Activated T-helper 1 cell treated with anti-CD3 and anti-CD28 coated beads, Interleukin-2, amount 50 U/mL, for 16 hours (primary cell): Measurements from ENCODE around the gene TP53INP2.
"Not testable (repeated sequence)": the region's sequence is repeated elsewhere in the genome, so short reads cannot be mapped to it uniquely, and the experiment has no call there.

Source experiments
- DNase-seq, 2 donors: peaks; one replicate each; pipeline ENCODE4 v3.0.0-alpha.2; 2020; ENCODE audit warnings: low read depth in 1 of 2, low spot score in 1 of 2

TP53INP2 gene

DNA sequence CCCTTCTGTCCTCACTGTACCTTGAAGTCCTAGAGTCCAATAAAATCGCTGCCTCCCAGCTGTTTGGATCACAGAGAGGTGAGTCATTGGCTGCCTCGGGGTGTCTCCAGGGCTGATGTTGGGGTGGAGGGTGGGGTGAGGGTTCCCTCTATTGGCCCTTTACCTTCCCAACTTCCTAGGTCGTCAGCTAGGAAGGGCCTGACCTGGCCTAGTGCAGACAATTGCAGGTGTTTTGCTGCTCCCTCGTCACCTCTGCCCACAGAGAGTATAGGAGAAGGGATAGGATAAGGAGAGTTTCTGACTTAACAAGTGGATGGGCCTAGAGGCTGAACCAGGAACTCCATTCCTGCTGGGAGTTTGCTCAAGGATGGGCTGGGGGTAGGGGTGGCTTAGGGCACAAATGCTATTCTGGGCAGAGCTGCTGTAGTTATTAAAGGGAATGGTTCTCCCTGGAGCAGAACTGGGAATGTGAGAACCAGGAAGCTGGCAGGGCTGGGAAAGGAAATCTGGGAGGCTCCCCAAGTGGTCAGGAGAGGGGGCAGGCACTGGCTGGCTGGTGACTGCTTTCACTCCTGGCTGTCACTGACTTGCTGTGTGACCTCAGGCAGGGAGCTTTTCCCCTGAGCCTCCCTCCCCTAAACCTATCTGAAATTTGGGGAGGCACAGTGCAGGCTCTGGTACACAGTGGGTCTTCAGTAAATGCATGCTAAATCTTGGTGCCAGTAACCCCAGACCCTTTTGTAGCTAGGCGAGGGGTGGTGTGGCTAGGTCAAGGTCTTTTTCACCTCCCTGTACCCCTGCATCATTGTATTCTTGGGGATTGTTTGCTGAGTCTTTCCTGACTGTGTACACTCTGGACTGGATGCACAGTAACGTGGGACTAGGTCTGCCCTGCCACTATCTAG lies 1.5 kb downstream of the TP53INP2 start:
- DNase-seq, result no peak

DNA sequence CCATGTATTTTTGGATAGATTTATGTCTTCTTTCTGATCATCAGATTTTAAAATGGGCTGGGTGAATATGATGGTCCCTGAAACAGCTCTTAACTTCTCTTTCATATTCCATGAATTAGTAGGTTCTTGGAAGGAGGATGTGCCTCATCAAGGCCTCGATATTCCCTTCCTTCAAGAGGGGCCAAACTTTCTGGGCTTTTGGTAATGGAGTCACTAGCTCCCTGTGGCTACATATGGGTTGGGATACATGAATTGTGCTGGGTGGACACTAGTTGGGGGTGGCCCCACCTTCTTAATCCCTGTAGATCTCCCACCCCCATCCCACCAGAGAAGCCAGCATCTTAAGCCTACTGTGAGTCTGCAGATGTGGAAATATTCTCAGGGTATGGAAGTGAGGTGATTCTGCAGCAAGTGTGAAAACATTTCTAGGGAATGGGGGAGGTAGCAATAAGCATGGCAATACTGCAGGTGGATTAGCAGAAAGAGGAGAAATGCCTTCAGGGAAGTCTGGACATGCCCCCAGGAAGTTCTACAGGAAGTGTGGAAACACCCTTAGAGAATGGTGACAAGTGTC lies 2.2 kb downstream of the TP53INP2 start:
- no peak for DNase-seq

DNA sequence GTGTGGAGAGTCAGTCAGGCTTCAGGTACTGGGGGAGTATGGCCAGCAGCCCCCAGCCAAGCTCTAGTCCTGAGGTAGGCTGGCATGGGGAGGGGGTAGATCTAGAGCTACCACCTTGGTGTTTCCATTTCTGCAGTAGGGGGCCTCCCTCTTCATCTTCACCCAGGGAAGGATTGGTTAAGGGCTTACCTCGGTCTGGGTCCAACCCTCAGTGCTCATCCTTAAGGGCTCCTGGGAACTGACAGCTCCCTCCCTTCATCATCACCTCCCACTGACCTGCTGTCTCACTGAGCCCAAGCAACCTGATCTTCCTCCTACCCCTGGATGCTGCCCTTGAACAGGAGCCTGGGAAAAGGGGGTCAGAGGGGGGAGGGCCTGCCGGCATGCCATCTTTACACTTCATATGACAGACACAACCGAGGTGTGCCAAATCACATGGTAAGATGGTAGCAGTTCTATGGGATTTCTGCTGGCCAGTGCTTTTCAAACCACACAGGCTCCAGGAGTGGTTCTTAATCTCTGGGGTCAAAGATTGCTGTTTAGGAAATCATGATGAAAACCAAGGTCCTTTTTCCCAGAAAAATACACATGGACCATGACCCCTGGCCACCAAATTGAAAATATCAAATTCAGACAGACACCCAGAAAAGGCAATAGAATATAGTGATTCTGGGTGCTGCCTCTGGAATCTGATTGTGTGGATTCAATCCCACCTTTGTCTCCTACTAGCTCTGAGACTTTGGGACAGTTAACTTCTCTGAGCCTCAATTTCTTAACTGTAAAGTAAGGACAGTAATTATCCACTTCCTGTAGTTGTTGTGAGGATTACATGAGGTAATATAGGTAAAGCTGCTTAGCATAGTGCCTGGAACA lies 3.0 kb downstream of the TP53INP2 start:
- no peak for DNase-seq

DNA sequence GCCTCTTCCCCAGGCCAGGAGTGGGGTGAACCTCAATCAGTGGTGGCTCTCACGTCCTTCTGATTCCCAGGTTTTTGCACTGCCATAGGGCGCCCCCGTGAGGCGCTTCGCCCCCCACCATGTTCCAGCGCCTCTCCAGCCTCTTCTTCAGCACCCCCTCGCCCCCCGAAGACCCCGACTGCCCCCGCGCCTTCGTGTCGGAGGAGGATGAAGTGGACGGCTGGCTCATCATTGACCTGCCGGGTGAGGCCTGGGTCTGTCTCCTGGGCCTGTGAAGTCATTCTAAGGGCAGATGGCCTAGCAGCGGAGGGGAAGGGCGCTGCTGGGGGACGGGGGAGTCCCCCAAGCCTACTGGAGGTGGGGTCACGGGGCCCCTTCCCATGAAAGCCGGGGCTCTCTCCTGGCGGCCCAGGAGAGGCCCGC lies 4.5 kb downstream of the TP53INP2 start:
- peak; percentile 21 to 31 for DNase-seq

DNA sequence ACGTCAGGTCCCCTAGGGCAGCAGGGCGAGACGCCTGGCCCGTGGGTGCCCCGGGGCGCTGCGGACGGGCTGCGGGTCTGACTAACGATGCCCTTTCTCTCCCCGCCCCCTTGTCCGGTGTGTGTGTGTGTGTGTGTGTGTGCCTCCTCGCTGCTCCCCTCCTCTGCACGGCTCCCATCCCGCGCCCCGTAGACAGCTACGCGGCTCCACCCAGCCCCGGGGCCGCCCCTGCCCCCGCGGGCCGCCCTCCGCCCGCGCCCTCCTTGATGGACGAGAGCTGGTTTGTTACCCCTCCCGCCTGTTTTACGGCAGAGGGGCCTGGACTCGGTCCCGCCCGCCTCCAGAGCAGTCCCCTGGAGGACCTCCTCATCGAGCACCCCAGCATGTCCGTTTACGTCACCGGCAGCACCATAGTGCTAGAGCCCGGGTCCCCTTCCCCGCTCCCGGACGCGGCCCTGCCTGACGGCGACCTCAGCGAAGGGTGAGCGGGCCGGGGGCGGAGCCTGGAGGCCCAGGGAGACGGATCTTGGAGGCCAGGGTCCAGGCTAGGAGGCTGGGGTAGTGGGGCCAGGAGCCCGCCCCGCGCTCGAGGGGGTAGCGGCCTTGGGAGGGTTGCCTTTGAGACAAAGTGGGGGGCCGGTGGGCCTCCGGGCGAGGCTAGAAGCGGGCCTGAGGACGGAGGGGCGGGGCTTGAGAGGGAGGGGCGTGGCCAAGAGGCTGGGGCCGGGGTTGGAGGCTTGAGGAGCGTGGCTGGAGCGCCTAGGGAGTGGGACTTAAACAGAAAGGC lies 5.1 kb downstream of the TP53INP2 start:
- DNase-seq, result peak; percentile 59 to 61

DNA sequence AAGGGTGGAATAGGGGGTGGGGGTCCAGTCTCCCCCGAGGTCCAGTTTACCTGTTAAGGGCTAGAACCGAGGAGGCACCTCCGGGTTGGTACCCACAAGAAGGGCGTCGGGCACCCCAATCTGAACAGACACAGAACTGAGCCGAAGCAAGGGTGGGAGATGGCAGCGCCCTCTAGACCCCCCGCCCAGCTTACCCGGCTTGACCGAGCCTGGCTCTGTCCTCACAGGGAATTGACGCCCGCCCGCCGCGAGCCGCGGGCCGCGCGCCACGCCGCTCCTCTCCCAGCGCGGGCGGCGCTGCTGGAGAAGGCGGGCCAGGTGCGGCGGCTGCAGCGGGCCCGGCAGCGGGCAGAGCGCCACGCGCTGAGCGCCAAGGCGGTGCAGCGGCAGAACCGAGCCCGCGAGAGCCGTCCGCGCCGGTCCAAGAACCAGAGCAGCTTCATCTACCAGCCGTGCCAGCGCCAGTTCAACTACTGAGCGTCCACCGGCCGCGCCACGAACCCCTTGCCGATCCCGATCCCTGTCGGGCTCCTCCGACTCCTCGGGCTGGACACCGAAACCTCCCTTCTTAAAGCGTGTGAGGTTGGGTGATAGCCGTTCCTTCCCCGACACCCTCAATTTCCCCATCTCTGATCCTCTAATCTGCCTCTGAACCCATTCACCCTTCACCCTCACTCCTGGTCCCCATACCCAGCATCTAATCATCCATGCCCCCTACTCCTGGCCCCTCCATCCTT lies 5.9 kb downstream of the TP53INP2 start:
- peak in 1 of 2 donors; percentile 37 for DNase-seq

DNA sequence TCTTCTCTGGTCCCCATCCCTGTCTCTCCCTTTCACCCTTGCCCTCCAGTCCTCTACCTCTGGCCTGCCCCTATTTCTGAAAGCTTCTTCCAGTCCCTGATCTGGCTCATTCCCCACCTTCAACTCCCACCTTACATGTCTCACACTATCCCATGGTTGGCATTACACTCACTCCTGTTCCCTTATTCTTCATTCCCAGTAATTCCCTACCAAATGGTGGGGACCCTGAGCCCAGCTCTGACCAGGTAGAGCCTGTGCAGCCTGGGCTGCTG lies 6.4 kb downstream of the TP53INP2 start:
- no peak for DNase-seq

DNA sequence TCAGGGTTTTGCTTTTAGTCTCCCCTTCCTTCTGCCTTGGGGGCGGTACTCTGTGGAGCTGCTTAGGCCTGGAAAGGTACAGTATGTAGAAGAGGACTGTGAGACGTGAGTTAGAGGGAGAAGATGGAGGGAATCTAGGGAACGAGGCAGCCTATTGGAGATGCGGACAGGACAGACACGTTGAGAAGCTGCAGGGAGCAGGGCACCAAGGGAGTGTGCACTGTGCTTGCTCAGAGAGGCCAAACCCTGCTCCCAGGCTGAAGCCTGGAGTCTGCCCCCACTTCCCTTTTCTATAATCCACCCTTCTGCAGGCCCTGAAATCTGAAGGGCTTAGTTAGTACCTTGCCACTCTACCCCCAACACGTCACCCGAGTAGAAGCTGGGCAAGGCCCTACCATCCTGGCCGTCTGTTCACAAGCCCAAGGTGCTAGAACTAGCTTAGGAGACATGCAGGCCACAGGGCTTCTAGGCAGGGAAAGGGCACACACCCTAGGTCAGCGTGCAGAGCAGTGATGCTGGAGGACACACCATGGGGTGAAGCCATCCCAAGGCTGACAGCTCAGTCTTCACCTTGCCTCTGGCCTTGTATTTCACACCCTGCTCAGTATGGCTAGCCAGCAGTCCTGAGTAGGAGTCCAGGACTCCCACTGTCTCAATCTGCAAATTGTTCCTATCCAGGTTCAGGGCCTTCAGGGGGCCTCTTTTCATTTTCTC lies 6.9 kb downstream of the TP53INP2 start:
- no peak for DNase-seq

DNA sequence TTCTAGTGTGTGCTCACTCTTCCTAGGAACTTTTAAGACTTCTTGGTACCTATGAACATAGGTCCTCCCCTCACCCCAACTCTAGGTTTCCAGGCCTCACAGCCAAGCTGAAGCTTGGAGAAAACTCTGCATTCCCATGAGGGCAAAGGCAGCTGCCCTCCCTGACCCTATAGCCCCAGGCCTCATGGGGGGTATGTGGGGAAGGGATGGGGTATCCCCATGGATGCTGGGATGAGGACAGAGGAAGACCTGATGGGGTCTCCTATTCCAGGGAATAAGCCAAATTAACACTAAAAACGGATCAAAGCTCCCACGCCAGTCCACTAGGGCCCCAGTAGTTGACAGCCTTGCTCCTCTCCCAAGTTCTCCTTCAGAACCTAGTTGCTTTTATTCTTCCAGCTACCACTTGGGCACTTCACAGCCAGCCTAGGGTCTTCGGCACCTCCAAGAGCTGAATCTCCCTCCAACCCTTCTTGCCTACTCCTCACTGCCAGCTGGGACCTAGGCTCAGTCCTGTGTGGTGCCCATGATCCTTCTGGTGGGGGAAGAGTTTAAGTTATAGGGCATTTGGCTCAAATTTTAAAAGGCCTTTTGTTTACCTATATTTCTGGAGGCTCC lies 7.8 kb downstream of the TP53INP2 start:
- no peak for DNase-seq

DNA sequence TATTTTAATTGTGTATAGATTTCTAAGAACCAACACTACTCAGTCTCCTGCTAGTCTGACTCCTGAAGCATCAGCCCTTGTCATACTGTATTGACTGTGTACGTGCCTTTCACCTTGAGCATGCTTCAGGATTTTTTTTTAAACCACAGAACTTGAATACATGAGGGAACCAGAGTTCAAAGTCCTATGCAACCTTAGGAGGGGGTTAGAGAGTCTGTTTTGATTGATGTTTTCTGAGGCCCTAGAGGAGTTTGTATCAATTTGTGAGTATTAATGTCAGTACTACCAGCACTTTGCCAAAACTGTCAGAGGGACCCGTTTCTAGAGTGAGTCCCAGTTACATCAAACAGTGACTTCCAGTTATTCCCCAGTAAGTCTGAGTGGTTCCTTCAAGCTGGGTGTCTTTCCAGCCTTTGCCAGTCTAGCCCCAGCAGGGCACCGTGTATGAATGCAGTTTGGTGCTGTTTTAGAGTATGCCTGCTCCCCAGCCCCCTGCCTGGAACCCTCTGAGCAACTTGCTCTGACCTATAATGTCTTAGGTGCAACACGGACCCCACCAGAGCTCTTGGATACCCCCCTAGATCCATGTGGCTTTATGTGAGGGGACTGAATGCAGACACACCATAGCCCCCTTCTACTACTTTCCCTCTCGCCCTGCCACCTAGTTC lies 8.5 kb downstream of the TP53INP2 start:
- DNase-seq, result no peak

DNA sequence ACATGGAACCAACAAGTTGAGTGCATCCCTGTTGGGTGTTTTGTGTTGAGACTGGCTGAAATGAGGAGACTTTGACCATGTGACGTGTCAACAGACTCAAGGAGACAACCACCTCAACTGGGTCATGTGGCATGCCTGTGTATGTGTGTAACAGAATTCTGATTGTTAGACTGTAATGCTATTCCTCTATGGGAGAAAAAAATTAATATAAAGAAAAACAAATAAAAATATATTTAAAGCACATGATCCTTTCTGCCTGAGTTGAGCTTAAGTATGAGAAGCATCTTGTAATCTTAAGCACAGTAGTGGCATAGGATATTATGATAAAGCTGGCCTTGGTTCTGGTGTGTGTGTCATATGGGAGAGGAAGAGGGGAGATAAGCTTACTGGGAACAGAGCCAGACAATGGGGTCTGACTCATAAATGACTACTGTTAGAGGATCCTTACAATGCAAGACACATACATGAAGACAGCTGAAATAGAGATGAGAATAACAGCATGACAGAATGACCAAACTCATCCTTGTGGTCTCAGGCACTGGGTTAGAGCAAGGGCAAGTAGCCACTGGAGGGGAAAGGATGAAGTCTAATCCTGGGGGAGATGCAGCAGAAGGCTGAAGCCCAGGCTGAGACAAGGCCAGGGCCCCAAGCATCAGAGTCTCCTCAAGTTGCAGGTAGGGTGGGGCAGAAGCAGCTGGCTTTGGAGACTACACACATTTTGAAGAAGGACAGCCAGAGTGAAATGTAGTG lies 9.2 kb downstream of the TP53INP2 start:
- no peak for DNase-seq

DNA sequence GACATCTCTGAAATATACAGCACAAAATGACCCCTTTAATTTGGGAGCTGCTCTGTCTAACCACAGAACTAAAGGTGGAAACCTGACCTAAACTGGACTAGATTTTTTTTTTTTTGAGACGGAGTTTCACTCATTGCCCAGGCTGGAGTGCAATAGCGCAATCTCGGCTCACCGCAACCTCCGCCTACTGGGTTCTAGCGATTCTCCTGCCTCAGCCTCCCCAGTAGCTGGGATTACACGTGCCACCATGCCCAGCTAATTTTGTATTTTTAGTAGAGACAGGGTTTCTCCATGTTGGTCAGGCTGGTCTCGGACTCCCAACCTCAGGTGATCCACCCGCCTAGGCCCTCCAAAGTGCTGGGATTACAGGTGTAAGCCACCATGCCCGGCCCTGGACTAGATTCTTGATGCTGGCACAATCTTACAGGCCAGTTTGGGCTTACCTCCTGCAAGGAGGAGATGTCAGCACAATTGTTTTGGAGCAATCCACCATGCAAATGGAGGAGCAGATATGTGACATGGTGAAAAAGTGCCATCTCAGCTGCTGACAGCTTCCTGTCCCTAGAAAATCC lies 9.9 kb downstream of the TP53INP2 start:
- DNase-seq, result not testable (repeated sequence)

DNA sequence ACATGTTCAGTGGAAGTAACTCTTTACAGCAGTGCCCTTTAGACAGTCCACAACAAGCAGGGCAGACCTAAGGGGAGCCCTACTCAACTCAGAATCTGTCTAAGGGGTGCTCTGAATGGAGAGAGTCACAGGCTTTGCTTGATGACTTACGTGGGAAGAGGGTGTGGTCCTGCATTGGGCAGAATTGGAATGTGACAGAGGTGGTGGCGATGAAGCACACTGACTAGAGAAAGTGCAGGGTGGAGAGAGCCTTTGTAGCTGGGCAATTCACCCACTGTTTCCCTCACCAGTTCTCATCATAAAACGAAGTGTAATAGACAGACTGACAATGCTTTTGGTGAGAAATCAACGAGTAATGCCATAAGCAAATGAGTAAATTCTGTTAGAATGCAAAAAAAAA lies 11.2 kb downstream of the TP53INP2 start:
- no peak for DNase-seq

DNA sequence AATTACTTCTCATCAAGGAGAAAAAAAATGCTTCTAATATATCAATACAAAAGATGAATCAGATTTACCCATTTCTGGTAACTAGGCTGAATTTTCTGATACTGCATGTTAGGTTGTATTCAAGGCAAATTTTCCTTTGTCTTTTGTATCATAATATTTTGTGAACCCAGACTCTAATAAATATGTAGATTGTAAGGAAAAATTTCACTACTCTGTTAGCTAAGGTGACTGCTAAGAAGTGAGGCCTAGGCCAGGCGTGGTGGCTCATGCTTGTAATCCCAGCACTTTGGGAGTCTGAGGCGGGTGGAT lies 12.7 kb downstream of the TP53INP2 start:
- DNase-seq, result no peak

DNA sequence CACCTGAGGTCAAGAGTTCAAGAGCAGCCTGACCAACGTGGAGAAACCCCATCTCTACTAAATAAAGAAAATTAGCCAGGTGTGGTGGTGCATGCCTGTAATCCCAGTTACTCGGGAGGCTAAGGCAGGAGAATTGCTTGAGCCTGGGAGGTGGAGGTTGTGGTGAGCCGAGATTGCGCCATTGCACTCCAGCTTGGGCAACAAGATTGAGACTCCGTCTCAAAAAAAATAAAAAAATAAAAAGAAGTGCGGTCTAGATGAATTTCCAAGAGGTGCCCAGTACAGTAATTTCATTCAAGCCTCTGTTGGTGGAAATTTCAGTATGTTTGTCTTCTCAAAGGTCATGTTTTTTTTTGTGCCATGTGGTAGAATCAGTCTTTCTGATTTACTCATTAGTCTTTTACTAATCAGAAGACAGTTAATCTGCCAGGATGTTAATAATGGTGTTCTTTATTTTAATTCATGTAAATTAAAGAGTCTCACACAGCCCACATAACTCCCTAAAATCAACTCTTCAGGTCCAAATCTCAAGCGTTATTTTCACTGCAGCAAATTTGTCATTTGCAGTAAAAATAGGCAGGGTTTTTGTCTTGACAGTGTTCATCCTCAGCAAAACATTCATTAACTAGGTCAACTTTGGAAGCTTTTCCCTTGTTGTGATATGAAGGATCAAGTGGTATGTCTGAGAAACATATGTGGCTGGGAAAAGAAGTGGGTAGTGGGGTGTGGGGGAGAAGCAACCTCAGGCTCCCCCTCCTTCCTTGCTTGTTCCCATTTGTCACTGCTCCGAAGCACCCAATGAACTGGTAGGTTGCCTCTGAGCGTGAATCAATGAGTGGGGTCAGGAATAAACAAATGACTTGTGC lies 13.3 kb downstream of the TP53INP2 start:
- DNase-seq, result no peak

DNA sequence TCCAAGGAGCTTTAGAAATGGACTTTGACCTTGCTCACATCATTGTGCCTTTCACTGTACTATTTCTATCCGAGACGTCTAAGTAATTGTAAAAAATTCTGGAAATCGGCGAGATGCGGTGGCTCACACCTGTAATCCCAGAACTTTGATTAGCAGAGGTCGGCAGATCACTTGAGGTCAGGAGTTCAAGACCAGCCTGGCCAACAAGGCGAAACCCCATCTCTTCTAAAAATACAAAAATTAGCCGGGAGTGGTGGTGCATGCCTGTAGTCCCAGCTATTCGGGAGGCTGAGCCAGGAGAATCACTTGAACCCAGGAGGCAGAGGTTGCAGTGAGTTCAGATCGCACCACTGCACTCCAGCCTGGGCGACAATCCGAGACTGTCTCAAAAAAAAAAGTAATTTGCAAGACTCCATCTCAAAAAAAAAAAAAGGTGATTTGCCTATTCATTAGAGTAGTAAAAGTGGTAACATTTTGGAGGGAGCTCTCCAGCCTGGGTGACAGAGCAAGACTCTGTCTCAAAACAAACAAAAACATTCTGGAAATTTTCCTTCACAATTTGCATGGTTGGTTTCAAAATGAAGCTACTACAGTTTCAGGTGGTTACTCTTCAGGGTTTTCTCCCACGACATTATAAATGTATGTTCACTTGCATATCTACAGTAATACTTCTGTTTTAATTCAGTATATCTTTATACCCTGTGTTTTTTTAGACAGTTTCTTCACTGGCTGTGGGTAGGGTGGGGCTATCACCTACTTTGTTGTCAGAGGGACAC lies 15.3 kb downstream of the TP53INP2 start:
- not testable (repeated sequence) for DNase-seq
